HepG2 (cell line): ENCODE measurements around the gene CDT1. TPM values are rescaled to one million over a fixed set of nuclear protein-coding genes. Genes with fewer than 3 reads are reported as not detected.

ENCODE experiments used
- ERF ChIP-seq: IDR thresholded peaks from 2 replicates; pipeline ENCODE4 v1.6.1; 2018; ENCODE audit warnings: missing biosample characterization, missing genetic modification reagents
- FOXA3 ChIP-seq: IDR thresholded peaks from 2 replicates; pipeline ENCODE4 v1.6.1; 2016; ENCODE audit warnings: missing genetic modification reagents, missing compliant biosample characterization
- FOXP1 ChIP-seq, 2 experiments: fragments of 450-650 bp in 1 of 2; IDR thresholded peaks; 2 replicates each; pipeline ENCODE4 v1.6.1; 2017 to 2018; ENCODE audit warnings: antibody characterized with exemption in 1 of 2
- HDAC2 ChIP-seq: sonication (generic); formaldehyde crosslinking; IDR thresholded peaks from 2 replicates; pipeline ENCODE4 v1.4.0; 2020; ENCODE audit warnings: missing genetic modification reagents
- IKZF1 ChIP-seq: fragments of 450-650 bp; IDR thresholded peaks from 2 replicates; pipeline ENCODE4 v1.7.1; 2016
- PHF8 ChIP-seq: sonication (generic); formaldehyde crosslinking; IDR thresholded peaks from 2 replicates; pipeline ENCODE4 v1.5.0; 2020; ENCODE audit warnings: missing genetic modification reagents
- PPARG ChIP-seq: conservative IDR thresholded peaks from 2 replicates; pipeline ENCODE4 v1.6.1; 2016; ENCODE audit warnings: missing biosample characterization, missing genetic modification reagents
- RBM22 ChIP-seq: fragments of 200-400 bp; formaldehyde crosslinking; optimal IDR thresholded peaks from 2 replicates; pipeline ENCODE3; 2017; ENCODE audit warnings: mild to moderate bottlenecking, low read length, moderate library complexity
- TMF1 ChIP-seq: sonication (generic); formaldehyde crosslinking; IDR thresholded peaks from 2 replicates; pipeline ENCODE4 v1.8.1; 2022; ENCODE audit warnings: low read depth, missing genetic modification reagents
- ZC3H13 ChIP-seq: sonication (generic); formaldehyde crosslinking; IDR thresholded peaks from 2 replicates; pipeline ENCODE4 v1.8.1; 2023; ENCODE audit warnings: mild to moderate bottlenecking, missing genetic modification reagents, moderate library complexity
- ZFP36 ChIP-seq: fragments of 150-350 bp; IDR thresholded peaks from 2 replicates; pipeline ENCODE4 v1.6.1; 2018; ENCODE audit warnings: borderline replicate concordance, low read length, low read depth; ENCODE audit not compliant: partially characterized antibody
- ZNF207 ChIP-seq: fragments of 450-650 bp; IDR thresholded peaks from 2 replicates; pipeline ENCODE4 v1.6.1; 2016; ENCODE audit warnings: antibody characterized with exemption, borderline replicate concordance
- ZNF225 ChIP-seq: sonication (generic); formaldehyde crosslinking; IDR thresholded peaks from 2 replicates; pipeline ENCODE4 v1.4.0; 2020; ENCODE audit warnings: mild to moderate bottlenecking, missing genetic modification reagents
- ZNF670 ChIP-seq: sonication (generic); formaldehyde crosslinking; IDR thresholded peaks from 2 replicates; pipeline ENCODE4 v1.8.0; 2022; ENCODE audit warnings: mild to moderate bottlenecking, missing genetic modification reagents, borderline replicate concordance
- ZNF709 ChIP-seq: sonication (generic); formaldehyde crosslinking; IDR thresholded peaks from 2 replicates; pipeline ENCODE4 v1.5.0; 2020; ENCODE audit warnings: mild to moderate bottlenecking, missing genetic modification reagents
- ZNF747 ChIP-seq: sonication (generic); formaldehyde crosslinking; IDR thresholded peaks from 2 replicates; pipeline ENCODE4 v1.8.1; 2023; ENCODE audit warnings: missing genetic modification reagents, mild to moderate bottlenecking, borderline replicate concordance
- ZNF772 ChIP-seq: sonication (generic); formaldehyde crosslinking; IDR thresholded peaks from 2 replicates; pipeline ENCODE4 v1.5.0; 2020; ENCODE audit warnings: mild to moderate bottlenecking, missing genetic modification reagents
- polyA plus RNA-seq, 8 experiments: library from polyadenylated mRNA; depleted of rRNA in 3 of 8; stranded (reverse) in 7 of 8; unstranded in 1 of 8; fragments of >200 nt; fragmentation: Illumina TruSeq in 4 of 8; extraction: Trizol in 4 of 8; gene quantifications; 2 replicates each; pipeline versions ENCODE4 v1.2.1 to v1.2.3, GENCODE V29; 2011 to 2016; ENCODE audit warnings: low read depth in 4 of 8, missing spikeins in 1 of 8, mixed read lengths in 1 of 8; ENCODE audit not compliant: insufficient read depth in 1 of 8
- total RNA-seq, 5 experiments: library from RNA; depleted of rRNA; stranded (reverse); fragments of >200 nt; fragmentation: Illumina TruSeq; extraction: Trizol; gene quantifications; 2 replicates each; pipeline ENCODE4 v1.2.3, GENCODE V29; 2016; ENCODE audit warnings: low read depth in 1 of 5
- TF ChIP-seq, protein P1 (sequence below): sonication (generic); formaldehyde crosslinking; IDR thresholded peaks from 2 replicates; pipeline ENCODE4 v1.4.0; 2020; ENCODE audit warnings: missing genetic modification reagents
- TF ChIP-seq, protein P2 (sequence below): sonication (generic); formaldehyde crosslinking; IDR thresholded peaks from 2 replicates; pipeline ENCODE4 v1.4.0; 2020; ENCODE audit warnings: missing genetic modification reagents
- TF ChIP-seq, protein P3 (sequence below): sonication (generic); formaldehyde crosslinking; IDR thresholded peaks from 2 replicates; pipeline ENCODE4 v1.4.0; 2020; ENCODE audit warnings: mild to moderate bottlenecking, missing genetic modification reagents
- TF ChIP-seq, protein P4 (sequence below): sonication (generic); formaldehyde crosslinking; IDR thresholded peaks from 2 replicates; pipeline ENCODE4 v1.5.0; 2020; ENCODE audit warnings: mild to moderate bottlenecking, missing genetic modification reagents, borderline replicate concordance

CDT1 gene
- total and polyA plus RNA-seq, 2 of the 13 experiments (the other 11 are each of a cell fraction or from before 2014, with no cell fraction given) = 23.1 to 23.8 TPM

DNA sequence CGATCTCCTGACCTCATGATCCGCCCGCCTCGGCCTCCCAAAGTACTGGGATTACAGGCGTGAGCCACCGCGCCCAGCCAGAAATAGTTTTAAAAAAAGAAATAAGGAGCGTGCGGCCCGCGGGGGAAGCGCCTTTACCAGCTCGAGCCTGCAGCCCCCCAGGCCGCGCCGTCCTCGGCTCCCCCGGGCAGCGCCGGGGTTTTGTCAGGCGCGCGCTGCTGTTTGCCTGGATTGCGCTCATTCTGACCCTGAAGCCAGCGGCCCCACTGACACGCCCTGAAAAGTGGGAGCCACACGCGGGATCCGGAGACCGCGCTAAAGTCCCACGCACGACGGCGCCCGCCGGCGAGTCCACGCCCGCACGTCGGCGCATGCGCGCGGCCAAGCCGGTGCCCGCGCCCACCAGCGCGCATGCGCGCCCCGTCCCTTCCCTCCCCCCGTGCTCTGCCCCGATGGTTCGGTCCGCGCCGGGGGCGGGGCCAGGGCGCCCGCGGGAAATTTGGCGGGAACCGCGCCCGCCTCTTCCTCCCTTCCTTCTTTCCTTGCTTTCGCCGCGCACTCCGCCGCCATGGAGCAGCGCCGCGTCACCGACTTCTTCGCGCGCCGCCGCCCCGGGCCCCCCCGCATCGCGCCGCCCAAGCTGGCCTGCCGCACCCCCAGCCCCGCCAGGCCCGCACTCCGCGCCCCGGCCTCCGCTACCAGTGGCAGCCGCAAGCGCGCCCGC is at the start of gene CDT1 (continued):
- TF ChIP-seq, protein P1, sequence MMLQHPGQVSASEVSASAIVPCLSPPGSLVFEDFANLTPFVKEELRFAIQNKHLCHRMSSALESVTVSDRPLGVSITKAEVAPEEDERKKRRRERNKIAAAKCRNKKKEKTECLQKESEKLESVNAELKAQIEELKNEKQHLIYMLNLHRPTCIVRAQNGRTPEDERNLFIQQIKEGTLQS = no peak
- TF ChIP-seq RBM22 (no peak), ZC3H13 (CRISPR knock-in tag) (no peak), ERF (peak; percentile 72), ZNF747 (CRISPR knock-in tag) (no peak), IKZF1 (no peak), ZNF772 (no peak), ZNF670 (CRISPR knock-in tag) (no peak), ZFP36 (no peak), FOXP1 (IDR thresholded peaks at IDR 0.05) (no peak), FOXP1 (CRISPR knock-in tag; IDR thresholded peaks at IDR 0.05) (no peak), TMF1 (peak; percentile 46; the same call in 1 of the 2 replicates), PPARG (0 out of 2 replicates have a peak, but pooled peaks have one; percentile 42), ZNF207 (no peak), FOXA3 (CRISPR knock-in tag) (0 out of 2 replicates have a peak, but pooled peaks have one; percentile 17), ZNF709 (peak; percentile 90; the same call in 1 of the 2 replicates), ZNF225 (CRISPR knock-in tag) (no peak), HDAC2 (CRISPR knock-in tag) (peak; percentile 83), PHF8 (CRISPR knock-in tag) (peak; percentile 90)
- TF ChIP-seq, protein P2, sequence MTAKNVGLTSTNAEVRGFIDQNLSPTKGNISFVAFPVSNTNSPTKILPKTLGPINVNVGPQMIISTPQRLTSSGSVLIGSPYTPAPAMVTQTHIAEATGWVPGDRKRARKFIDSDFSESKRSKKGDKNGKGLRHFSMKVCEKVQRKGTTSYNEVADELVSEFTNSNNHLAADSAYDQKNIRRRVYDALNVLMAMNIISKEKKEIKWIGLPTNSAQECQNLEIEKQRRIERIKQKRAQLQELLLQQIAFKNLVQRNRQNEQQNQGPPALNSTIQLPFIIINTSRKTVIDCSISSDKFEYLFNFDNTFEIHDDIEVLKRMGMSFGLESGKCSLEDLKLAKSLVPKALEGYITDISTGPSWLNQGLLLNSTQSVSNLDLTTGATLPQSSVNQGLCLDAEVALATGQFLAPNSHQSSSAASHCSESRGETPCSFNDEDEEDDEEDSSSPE = peak; percentile 99
- TF ChIP-seq, protein P3, sequence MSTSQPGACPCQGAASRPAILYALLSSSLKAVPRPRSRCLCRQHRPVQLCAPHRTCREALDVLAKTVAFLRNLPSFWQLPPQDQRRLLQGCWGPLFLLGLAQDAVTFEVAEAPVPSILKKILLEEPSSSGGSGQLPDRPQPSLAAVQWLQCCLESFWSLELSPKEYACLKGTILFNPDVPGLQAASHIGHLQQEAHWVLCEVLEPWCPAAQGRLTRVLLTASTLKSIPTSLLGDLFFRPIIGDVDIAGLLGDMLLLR (CRISPR knock-in tag) = peak; percentile 58; the same call in 1 of the 2 replicates
- TF ChIP-seq, protein P4, sequence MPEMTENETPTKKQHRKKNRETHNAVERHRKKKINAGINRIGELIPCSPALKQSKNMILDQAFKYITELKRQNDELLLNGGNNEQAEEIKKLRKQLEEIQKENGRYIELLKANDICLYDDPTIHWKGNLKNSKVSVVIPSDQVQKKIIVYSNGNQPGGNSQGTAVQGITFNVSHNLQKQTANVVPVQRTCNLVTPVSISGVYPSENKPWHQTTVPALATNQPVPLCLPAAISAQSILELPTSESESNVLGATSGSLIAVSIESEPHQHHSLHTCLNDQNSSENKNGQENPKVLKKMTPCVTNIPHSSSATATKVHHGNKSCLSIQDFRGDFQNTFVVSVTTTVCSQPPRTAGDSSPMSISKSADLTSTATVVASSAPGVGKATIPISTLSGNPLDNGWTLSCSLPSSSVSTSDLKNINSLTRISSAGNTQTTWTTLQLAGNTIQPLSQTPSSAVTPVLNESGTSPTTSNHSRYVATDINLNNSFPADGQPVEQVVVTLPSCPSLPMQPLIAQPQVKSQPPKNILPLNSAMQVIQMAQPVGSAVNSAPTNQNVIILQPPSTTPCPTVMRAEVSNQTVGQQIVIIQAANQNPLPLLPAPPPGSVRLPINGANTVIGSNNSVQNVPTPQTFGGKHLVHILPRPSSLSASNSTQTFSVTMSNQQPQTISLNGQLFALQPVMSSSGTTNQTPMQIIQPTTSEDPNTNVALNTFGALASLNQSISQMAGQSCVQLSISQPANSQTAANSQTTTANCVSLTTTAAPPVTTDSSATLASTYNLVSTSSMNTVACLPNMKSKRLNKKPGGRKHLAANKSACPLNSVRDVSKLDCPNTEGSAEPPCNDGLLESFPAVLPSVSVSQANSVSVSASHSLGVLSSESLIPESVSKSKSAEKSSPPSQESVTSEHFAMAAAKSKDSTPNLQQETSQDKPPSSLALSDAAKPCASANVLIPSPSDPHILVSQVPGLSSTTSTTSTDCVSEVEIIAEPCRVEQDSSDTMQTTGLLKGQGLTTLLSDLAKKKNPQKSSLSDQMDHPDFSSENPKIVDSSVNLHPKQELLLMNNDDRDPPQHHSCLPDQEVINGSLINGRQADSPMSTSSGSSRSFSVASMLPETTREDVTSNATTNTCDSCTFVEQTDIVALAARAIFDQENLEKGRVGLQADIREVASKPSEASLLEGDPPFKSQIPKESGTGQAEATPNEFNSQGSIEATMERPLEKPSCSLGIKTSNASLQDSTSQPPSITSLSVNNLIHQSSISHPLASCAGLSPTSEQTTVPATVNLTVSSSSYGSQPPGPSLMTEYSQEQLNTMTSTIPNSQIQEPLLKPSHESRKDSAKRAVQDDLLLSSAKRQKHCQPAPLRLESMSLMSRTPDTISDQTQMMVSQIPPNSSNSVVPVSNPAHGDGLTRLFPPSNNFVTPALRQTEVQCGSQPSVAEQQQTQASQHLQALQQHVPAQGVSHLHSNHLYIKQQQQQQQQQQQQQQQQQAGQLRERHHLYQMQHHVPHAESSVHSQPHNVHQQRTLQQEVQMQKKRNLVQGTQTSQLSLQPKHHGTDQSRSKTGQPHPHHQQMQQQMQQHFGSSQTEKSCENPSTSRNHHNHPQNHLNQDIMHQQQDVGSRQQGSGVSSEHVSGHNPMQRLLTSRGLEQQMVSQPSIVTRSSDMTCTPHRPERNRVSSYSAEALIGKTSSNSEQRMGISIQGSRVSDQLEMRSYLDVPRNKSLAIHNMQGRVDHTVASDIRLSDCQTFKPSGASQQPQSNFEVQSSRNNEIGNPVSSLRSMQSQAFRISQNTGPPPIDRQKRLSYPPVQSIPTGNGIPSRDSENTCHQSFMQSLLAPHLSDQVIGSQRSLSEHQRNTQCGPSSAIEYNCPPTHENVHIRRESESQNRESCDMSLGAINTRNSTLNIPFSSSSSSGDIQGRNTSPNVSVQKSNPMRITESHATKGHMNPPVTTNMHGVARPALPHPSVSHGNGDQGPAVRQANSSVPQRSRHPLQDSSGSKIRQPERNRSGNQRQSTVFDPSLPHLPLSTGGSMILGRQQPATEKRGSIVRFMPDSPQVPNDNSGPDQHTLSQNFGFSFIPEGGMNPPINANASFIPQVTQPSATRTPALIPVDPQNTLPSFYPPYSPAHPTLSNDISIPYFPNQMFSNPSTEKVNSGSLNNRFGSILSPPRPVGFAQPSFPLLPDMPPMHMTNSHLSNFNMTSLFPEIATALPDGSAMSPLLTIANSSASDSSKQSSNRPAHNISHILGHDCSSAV (CRISPR knock-in tag) = no peak
